NCI-H69 (cell line): Measurements from ENCODE around the gene SLCO3A1.

ENCODE experiments used
- DNase-seq: peaks from one replicate; lab custom pipeline; 2025; lab: John Stamatoyannopoulos, UW

Gene SLCO3A1

DNA sequence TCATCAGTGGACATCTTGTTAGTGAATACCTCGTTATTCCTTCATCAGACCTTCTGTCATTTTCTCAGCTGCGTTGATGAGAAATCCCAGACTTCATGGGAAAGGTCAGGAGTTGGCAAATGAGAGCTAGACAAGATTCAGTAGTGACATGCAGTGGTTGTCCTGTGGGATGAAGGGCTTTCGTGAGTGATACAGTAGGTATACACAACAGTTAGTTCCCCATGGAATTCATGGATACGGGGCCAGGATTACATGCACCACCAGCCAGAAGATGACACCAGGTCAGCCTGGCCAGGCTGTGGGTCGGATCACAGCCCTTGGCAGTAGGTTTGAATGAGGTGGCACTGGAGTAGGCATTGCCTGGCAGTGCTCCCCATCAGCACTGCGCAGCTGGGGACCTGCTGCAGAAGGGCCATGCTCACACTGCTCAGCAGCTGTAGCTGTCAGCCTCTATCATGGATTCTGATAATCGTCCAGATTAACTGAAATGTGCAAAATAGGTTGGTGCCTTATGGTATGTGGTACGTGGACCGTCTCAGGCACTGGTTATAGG lies 150.1 kb downstream of the SLCO3A1 start:
- peak; percentile 59 for DNase-seq

DNA sequence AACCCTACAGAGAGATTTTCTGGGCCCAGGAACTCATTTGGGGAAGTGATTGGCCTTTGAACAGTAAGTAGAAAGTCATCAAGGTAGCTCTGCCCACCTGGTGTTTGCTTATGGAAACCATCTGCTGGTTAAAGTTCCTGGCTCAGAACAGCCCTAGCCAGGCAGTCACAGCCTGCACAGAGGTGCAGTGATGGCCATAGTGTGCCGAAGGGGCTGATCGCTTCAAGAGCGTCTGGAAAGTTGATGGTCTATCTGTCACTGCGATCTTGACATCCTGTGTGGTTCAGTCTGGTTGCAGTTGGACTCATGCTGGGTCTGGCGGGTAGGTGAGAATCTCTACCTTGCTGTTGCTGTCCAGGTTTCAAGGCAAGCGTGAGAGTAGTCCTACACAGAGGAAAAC lies 151.6 kb downstream of the SLCO3A1 start:
- DNase-seq, result peak; percentile 85

DNA sequence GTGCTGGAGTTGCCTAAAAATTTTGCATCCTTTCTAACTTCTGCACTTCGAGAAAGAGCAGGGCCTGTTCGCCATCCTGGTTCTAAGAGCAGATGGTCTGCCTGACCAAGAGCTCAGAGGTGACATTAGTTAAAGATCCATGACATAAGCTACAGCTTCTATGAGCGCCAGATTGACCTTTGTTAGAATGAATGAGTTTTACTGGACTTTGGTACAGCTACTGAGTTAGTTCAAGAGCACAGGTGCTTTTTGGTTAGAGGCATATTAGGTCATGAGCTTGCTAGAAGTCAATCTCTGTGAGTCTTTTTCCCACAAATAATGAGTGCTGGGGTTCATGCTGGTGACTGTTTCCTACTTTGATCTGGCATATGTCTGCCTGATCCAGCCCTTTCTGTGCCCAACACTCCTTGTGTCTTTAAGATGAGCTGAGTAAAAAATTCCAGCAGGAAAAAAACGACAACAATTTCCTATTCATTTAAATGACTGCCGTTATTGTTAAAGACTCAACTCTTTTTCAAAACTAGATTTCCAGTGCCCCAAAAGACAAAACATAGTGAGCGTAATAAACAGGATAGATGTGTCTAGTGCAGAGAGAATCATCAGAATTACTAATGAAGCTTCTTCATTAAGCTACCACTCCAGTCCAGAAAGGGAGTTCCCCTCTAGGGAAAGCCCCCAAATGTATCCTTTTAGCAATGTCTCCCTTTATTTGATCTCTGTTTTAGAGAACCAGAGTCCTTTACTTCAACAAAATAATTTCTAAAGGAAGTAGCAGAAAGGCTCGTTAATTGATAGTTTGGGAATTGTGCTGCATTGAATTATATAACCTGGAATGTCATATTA lies 152.9 kb downstream of the SLCO3A1 start:
- peak; percentile 66 for DNase-seq

DNA sequence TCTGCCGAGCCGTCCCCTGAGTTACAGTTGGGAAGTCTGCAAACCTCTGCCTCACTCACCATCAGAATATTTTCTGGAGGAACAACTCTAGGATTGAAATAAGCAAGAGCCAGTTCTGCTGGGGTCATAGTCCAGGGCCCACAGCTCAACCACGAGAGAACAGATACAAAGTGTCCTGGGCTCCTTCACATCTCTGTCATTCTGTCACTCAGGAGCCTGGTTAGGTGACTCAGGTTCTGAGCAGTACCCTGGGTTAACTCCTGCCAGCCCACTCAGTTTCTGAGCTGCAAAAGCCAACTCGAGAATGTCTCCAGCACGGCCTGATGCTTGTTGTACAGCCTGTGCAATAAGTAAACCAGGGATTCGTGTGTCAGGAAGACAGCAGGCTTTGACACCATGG lies 155.7 kb downstream of the SLCO3A1 start:
- no peak for DNase-seq

DNA sequence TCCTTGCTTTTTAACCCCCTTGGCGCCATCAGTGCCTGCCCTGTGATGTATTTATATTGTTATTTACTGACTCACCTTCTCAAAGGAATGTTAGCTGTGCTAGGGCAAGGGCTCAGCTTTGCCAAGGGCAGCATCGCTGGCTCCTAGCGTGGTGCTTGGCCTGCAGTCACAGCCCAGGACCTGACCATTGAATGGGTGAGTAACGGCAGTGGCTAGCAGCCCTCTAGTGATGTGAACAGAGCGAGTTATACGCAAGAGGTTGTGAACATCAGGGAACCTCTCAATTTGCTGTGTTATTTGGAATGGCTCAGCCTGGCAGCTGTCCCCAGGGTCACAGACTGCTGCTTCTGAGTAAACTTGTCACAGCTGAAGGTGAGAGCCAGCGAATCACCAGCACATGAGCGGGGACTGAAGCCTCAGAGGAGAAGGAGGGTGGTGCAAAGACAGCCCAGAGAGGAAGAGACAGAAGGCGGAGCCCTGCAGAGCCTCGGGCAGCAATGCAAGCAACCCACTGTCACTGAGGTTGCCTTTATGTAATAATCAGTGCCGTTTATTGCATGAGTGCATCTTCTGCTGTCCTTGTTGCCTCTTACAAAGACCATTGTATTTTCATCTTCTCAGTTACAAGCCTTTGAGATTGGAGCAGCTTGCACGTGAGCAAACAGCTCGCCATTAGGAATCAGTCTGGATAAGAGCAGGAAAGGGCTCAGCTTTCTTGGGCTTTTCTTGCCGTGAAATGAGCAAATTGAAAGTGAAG lies 158.3 kb downstream of the SLCO3A1 start:
- peak; percentile 79 for DNase-seq

DNA sequence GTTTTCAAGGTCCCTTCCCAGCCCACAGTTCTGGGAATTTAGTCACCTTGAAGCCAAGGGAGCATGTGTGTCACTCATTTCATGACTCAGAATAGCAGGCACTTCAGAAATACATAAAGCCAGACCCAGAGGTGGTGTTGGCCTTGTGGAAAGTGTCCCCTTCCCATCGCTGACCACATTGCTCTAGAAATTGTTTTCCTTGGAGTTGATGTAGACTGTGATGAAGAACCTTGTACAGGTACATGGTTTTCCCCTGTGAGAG lies 158.8 kb downstream of the SLCO3A1 start:
- DNase-seq, result no peak

DNA sequence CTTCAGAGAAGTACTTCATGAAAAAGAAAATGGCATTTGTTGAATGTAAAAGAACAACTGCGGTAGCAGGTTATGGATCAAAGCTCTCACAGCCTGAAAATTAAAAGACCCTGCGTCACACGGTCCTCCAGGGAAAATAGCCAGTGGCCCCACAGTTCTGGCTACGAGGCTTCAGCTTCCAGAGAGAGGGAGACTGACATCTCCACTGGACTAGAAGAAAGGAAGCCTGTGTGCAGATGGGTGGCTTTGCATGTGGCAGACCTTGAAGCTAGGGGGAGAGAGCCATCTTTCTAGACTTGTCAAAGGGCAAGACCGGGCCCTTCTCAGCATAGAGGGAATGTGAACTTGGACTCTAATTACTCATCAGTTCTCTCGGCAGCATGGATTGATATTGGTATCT lies 159.4 kb downstream of the SLCO3A1 start:
- no peak for DNase-seq

DNA sequence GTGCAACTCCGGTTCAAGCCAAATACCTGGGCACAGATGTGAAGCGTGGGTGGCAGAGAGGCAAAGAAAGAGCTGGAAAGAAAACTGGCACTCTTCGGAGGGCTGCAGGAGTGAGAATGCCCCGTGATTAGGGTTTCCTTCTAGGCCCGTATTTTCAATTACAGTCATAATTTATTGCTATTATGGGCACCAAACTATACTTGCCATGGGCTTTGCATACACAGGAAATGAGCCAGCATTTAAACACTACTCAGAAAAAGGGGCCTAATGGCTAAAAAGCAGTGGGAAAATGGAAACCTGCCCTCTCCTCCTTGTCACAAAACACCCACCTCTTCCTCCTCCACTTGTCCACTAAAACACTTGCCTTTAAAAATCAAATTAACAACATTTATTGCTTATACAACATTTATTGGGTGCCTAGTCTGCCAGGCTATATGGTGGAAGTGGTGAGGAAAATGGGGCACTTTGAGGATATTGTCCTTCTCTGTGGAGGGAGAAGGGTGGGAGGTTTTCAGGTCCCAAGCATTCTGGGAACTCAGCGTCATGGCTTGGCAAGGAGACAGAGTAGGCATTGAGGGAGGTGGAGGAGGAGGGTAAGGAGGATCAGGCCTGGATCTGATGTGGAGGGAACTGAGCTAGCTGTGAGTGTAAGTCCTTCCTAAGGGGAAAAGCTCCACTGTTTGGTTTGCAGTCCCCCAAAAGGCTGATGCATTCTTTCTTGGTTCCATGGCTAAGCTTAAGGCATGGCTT lies 160.9 kb downstream of the SLCO3A1 start:
- peak; percentile 81 for DNase-seq

DNA sequence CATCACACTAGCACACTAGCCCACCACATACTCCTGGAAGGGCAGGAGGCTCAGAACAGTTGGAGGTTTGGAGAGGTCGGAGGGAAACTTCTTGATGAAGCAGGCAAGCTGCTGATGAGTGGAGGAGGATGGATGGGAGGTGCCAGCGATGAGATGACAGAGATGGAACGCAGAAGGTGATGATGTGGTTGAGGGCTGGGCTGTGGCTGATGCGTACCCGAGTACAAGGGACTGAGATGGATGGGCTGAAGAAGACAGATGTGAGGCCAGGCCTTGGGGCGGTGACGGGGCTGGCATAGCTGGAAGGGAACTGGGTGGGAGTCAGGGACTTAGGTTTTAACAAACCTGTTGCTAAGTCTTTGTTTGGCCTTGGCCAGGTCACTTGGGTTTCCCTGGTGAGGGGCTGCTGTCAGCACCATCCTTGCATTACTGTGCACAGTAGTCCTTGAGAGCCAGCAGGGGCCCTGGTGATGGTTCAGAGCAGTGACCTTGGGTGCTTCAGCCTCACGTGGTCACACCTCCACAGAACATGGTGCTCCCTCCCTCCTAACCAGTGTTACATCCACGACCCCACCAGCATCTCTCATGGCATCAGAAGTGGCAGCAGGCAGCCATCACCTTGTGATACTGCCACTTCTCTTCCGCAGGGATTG lies 164.5 kb downstream of the SLCO3A1 start:
- DNase-seq, result no peak

DNA sequence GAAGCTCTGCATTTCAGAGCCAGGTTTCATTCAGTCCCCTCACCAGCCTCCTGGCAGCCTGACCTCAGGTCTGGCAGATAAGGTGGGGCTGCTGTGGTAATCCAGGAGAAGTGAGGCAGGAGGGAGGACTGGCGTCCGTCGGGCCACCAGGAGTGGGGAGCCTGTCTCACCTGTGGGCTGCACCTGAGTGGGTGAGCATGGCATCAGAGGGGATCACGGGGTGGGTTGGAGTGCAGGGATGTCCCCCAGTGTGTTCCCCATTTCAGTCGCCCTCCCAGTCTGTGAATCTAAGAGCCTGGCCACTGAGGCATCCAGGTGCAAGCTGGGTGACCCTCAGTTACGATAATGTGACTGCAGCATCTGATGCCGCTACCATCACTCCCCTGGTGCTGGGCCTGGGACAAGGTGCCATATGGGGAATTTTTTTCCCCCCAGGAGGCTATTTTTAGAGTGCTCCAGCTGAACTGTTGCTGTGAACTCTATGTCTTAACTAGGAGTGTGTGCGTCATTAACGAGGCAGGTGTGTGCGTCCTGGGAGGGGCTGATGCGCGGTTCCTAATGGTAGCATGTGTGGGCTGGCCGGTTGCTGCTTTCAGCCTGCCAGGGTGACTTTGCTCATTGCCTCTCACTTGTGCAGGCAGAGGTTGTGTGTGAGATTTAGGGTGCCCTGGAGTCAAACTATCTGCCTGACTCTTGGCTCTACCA lies 165.2 kb downstream of the SLCO3A1 start:
- peak; percentile 81 for DNase-seq

DNA sequence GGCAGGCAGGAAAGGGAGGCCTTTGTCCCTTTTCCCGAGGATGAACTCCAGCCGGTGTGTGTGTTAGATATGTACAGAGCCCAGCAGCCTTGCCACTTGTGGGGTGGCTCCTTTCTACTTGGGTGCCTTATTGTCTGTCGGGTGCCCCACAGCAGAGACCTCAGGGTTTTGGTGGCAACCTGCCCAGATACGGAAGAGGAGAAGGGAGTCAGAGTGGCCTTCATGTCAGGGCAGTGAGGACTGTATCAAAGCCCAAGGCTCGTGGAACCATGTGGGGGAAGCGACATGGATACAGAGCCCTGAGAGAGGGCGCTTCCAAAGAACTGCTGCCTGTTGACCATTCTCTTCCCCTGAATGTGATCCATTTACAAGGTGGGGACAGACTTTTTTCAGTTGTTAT lies 166.2 kb downstream of the SLCO3A1 start:
- DNase-seq, result no peak

DNA sequence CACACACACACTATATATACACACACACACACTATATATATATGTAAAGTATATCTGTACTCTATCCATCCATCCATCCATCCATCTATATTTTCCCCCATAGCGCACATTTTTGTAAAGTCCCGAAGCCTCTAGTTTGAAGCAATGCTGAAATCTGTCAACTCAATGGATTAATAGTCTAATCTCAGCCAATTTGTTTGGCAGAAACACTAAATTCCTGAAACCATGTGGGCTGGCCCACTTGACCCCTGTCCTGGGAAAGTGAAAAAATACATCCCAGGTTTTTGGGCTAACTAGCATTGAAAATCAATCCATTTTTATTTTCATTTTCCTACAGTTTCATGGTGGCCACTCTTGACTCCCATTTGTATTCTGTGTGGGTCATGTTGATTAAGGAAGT lies 166.7 kb downstream of the SLCO3A1 start:
- DNase-seq, result no peak

DNA sequence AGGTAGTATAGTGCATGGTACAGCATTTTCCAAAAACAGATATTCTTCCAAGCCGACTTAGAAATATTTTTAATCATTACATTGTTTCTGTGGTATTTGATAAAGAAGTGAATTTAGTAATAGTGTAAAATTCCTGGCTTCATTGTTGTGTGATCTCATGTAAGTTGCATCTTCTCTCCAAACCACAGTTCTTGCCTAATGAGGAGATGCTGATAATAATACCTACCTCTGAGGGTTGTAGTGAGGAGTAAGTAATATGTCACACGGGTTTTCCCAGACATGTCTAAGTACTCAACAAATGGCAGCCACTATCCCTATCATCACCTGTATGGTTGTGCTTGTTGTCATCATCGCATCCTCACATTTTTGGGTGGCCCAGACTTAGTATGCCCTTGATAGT lies 167.3 kb downstream of the SLCO3A1 start:
- no peak for DNase-seq

DNA sequence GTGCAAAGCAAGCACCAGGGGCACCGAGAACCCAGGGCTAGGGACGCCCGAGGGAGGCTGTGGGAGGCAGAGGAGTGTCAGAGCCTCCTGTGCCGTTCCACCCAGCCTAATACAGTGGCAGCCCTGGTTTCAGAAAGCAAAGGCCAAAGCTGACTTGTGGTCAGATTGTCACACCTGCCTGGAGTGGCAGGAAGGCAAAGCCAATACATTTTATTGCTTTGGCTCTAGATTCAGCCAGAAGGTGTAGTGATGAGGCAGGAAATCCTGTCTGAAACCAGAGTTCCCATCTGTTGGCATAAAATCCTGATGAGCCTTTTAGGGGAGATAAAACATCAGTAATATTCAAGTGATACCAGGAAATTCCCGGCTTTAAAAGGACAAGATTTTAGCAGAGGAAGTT lies 168.3 kb downstream of the SLCO3A1 start:
- DNase-seq, result peak; percentile 38

DNA sequence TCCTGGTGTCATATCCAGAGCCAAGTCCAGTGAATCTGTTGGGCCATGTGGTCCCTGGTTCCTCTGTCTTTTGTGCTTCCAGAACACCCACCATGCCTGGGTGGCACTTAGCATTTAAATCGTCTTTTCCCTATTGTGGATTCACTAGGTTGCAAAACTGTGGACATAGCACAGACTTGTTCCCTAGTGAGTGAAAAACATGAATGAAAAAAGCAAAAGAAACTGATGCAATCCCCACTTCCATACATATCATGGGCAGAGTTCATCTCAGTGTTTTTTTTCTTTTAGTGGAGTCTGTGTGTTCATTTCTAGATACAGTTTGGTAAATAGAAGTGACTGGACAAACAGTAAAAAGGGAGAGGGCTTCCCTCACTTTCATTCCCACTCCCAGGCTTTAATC lies 170.5 kb downstream of the SLCO3A1 start:
- no peak for DNase-seq

DNA sequence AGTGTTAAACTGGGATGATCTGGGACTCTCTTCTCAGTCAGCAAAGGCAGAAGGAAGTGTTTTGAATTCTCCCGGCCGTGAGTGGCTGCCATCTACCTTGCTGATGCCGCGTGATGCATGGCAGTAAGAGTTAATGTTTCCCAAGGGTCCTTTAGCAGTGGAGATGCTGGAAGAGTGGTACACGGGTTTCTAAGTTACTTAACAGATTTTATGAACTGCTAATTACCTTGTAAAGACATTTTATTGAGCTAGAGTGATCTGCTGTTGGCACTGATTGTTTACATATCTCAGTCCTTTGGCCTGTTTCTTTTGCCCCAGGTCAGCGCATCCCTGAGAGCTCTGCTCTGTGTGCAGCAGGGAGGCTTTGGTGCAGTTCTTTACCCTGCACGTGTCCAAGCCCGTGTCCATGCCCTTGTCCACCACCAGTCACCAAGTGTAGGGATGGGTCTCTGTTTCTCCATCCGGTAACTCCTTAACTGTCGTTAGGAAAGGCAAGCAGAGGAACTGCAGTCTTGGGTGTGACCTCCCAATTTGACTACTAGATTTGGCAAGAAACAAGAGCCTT lies 172.3 kb downstream of the SLCO3A1 start:
- peak; percentile 31 for DNase-seq

DNA sequence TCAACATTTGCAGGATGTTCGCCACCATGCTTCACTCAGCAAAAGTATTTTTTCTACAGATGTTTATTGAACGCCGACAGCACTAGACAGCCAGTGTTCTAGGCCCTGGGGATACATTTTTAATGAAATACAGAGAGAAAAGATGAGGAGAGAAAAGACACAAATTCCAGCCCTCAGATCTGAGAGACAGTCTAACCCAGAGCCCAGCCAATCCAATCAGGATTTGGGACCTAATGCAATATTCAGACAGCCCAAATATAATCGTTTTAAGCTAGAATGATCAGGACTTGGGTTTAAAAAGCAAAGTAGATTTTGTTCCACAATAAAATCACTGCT lies 174.8 kb downstream of the SLCO3A1 start:
- DNase-seq, result no peak

DNA sequence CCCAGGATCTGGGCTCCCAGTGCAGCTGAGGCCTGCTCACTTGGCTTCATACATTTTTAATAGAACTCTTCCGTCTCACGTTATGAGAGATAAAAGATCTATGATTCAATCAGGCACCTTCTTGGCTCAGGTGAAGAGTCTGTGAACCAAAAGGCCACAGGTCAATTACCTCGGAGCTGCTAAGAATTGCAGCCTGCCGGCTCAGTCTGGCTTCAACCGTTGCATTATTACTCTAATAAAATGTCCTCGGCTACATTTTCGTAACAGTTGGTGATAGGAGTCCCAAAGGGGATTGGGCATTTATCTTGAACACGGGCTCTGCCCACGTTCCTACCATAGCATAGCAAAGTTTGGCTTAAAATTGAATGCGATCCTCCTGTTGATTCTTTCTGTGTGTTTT lies 176.3 kb downstream of the SLCO3A1 start:
- DNase-seq, result no peak

DNA sequence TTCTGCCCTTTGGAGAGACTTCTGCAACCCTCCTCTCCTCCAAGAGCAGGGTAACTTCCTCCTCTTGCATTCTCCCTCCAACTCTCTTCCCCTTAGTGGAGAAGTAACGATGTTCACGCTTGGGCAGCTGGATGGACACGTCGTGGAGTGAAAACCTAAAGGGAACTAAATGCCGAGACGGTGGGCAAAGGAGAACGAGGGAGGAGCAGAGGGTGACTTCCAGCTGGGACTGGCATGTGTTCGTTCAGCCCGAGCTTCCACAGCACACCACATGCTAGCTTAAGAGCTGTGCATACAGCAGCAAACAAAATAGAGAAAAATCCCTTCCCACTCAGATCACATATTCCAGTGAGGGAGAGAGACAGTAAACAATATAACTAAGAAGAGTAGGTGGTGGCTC lies 179.8 kb downstream of the SLCO3A1 start:
- no peak for DNase-seq

DNA sequence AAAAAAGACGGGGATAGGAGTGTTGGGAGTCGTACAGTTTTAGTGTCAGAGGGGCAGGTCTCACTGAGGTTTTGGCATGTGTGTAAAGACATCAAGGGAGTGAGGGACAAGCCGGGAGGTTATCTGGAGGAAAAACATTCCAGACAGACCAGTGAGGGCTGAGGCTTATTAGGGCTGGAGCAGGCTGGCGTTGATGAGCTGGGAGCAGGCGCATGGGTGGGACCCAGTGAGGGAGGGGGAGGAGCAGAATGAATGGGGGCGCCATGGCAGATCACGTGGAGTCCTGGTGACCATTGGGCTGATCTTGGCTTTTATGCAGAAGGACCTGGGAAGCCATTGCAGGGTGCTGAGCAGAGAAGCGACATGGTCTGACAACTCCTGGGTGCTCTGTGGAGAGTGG lies 180.2 kb downstream of the SLCO3A1 start:
- no peak for DNase-seq

DNA sequence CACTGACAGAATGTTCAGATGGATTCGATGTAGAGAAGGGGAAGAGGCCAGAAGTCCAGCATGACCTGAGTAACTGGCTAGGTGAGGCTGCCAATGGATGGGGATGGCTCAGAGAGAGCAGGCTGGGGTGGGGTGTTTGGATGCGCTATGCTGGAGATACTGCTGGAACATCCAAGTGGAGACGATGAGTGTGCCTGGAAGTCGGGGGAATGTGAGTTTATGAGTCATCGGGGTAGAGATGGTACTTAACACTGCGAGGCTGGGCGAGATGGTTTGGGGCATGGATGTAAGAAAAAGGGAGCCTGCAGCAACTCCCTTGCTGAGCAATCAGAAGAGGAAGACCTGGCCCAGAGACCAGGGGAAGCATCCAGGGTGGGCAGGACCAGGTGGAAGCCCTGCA lies 180.7 kb downstream of the SLCO3A1 start:
- DNase-seq, result no peak
